Measurements from ENCODE around the gene TBX18.

The TBX18 gene

GRCh38 chr6:84771756-84772356 is 7.5 kb upstream of the TBX18 start:
- H3K9ac ChIP-seq, result no peak overlapping the region
- H3K4me3 ChIP-seq (ENCODE audit: low read depth, low read length), result no peak overlapping the region
- TF ChIP-seq, protein P1, sequence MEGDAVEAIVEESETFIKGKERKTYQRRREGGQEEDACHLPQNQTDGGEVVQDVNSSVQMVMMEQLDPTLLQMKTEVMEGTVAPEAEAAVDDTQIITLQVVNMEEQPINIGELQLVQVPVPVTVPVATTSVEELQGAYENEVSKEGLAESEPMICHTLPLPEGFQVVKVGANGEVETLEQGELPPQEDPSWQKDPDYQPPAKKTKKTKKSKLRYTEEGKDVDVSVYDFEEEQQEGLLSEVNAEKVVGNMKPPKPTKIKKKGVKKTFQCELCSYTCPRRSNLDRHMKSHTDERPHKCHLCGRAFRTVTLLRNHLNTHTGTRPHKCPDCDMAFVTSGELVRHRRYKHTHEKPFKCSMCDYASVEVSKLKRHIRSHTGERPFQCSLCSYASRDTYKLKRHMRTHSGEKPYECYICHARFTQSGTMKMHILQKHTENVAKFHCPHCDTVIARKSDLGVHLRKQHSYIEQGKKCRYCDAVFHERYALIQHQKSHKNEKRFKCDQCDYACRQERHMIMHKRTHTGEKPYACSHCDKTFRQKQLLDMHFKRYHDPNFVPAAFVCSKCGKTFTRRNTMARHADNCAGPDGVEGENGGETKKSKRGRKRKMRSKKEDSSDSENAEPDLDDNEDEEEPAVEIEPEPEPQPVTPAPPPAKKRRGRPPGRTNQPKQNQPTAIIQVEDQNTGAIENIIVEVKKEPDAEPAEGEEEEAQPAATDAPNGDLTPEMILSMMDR (IDR thresholded peaks at IDR 0.05), result no peak
- peaks cover 22% of the 10 kb centered on the region for H3K27me3 ChIP-seq (ENCODE audit: control insufficient read depth, insufficient read depth, low read length)
- no peak overlapping the region for H2AFZ ChIP-seq
- no peak overlapping the region for H3K27ac ChIP-seq
- H3K4me2 ChIP-seq (ENCODE audit: low read length), result no peak overlapping the region
- no peaks in the 10 kb centered on the region for H3K36me3 ChIP-seq (ENCODE audit: control insufficient read depth, insufficient read depth, low read length)
- H3K4me1 ChIP-seq, result no peaks in the 10 kb centered on the region
- no peaks in the 10 kb centered on the region for H3K9me3 ChIP-seq (ENCODE audit: control insufficient read depth, low read length)
- H3K79me2 ChIP-seq, result no peaks in the 10 kb centered on the region

GRCh38 chr6:84771125-84771755 is 6.8 kb upstream of the TBX18 start:
- TF ChIP-seq, protein P1 (IDR thresholded peaks at IDR 0.05), result no peak
- no peaks in the 10 kb centered on the region for H3K4me1 ChIP-seq
- peaks cover 22% of the 10 kb centered on the region for H3K27me3 ChIP-seq (ENCODE audit: control insufficient read depth, insufficient read depth, low read length)
- no peak overlapping the region for H3K4me2 ChIP-seq (ENCODE audit: low read length)
- no peaks in the 10 kb centered on the region for H3K36me3 ChIP-seq (ENCODE audit: control insufficient read depth, insufficient read depth, low read length)
- H3K9ac ChIP-seq, result no peak overlapping the region
- H3K9me3 ChIP-seq (ENCODE audit: control insufficient read depth, low read length), result no peaks in the 10 kb centered on the region
- no peak overlapping the region for H3K27ac ChIP-seq
- H3K79me2 ChIP-seq, result no peaks in the 10 kb centered on the region
- no peak overlapping the region for H3K4me3 ChIP-seq (ENCODE audit: low read depth, low read length)
- no peak overlapping the region for H2AFZ ChIP-seq

GRCh38 chr6:84770521-84770920 is 6.1 kb upstream of the TBX18 start:
- Histone ChIP-seq H3K36me3 (ENCODE audit: control insufficient read depth, insufficient read depth, low read length) (no peaks in the 10 kb centered on the region), H3K9ac (no peak overlapping the region), H3K4me2 (ENCODE audit: low read length) (no peak overlapping the region), H3K79me2 (no peaks in the 10 kb centered on the region), H3K4me1 (no peaks in the 10 kb centered on the region), H3K27ac (no peak overlapping the region), H3K9me3 (ENCODE audit: control insufficient read depth, low read length) (no peaks in the 10 kb centered on the region), H3K27me3 (ENCODE audit: control insufficient read depth, insufficient read depth, low read length) (peaks cover 22% of the 10 kb centered on the region), H3K4me3 (ENCODE audit: low read depth, low read length) (no peak overlapping the region), H2AFZ (no peak overlapping the region)
- TF ChIP-seq, protein P1 (IDR thresholded peaks at IDR 0.05), result no peak

- Histone ChIP-seq H3K4me2 (ENCODE audit: low read length) (no peak overlapping the region), H3K4me1 (no peaks in the 10 kb centered on the region), H3K36me3 (ENCODE audit: control insufficient read depth, insufficient read depth, low read length) (no peaks in the 10 kb centered on the region), H3K9me3 (ENCODE audit: control insufficient read depth, low read length) (no peaks in the 10 kb centered on the region), H3K4me3 (ENCODE audit: low read depth, low read length) (no peak overlapping the region), H3K9ac (no peak overlapping the region), H3K27me3 (ENCODE audit: control insufficient read depth, insufficient read depth, low read length) (peaks cover 26% of the 10 kb centered on the region), H3K27ac (no peak overlapping the region), H3K79me2 (no peaks in the 10 kb centered on the region), H2AFZ (no peak overlapping the region)
- TF ChIP-seq, protein P1 (IDR thresholded peaks at IDR 0.05), result no peak
Measured at GRCh38 chr6:84769306-84769705, 4.9 kb upstream of the TBX18 start.
